SKM-1 (cell line): ENCODE data around the gene IARS1.

Experiments used
- DNase-seq: peaks from one replicate; lab custom pipeline; 2025; ENCODE audit not compliant: unreplicated experiment; lab: John Stamatoyannopoulos, UW

Gene IARS1

GRCh38 chr9:92247296-92247695, 46.2 kb downstream of the IARS1 start:
- no peak for DNase-seq

GRCh38 chr9:92245005-92245797, 48.3 kb downstream of the IARS1 start:
- DNase-seq: no peak
